ENCODE measurements around the gene PDE1A.
"Not testable (repeated sequence)": the region's sequence is repeated elsewhere in the genome, so short reads cannot be mapped to it uniquely, and the experiment has no call there.

PDE1A gene

GRCh38 chr2:182298456-182298855 is 128.4 kb downstream of the PDE1A start:
- Histone ChIP-seq H3K36me3 (no peaks in the 10 kb centered on the region), H4K20me1 (no peaks in the 10 kb centered on the region), H3K4me2 (no peak overlapping the region), H3K4me3 (no peak overlapping the region), H3K9me3 (no peaks in the 10 kb centered on the region), H3K9ac (no peak overlapping the region), H3K27ac (no peak overlapping the region), H3K27me3 (no peaks in the 10 kb centered on the region), H3K4me1 (no peaks in the 10 kb centered on the region)
- no peak for TF ChIP-seq Cebpa-rat (IDR thresholded peaks at IDR 0.05)

- Histone ChIP-seq H3K4me3 (no peak overlapping the region), H3K9ac (no peak overlapping the region), H4K20me1 (no peaks in the 10 kb centered on the region), H3K4me1 (no peaks in the 10 kb centered on the region), H3K9me3 (no peaks in the 10 kb centered on the region), H3K36me3 (no peaks in the 10 kb centered on the region), H3K4me2 (no peak overlapping the region), H3K27me3 (no peaks in the 10 kb centered on the region), H3K27ac (no peak overlapping the region)
- no peak for TF ChIP-seq Cebpa-rat (IDR thresholded peaks at IDR 0.05)
These were observed 135.5 kb downstream of the PDE1A start for GRCh38 chr2:182291296-182291695.

DNA sequence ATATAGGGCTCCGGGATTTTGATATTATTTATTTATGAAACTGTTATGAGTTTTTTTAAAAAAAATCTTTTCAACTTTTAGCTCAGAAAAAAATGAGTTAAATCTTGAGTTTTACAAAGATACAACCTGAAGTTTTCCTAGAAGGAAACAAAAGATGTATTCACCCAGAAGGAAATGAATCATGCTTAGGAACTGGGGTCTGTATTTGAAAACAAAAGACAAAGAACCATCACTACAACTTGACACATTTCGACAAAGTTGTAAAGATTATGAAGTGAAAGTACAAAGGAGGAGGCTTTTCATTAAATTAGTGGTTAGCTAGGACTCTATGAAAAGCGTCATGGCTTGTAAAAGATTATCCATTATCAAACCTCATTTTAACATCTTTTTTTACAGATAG is 143.3 kb downstream of the PDE1A start:
- no peak for TF ChIP-seq Cebpa-rat (IDR thresholded peaks at IDR 0.05)
- no peaks in the 10 kb centered on the region for H3K27me3 ChIP-seq
- no peak overlapping the region for H3K4me2 ChIP-seq
- no peaks in the 10 kb centered on the region for H3K36me3 ChIP-seq
- H4K20me1 ChIP-seq, result no peaks in the 10 kb centered on the region
- H3K9me3 ChIP-seq, result no peaks in the 10 kb centered on the region
- no peak overlapping the region for H3K4me3 ChIP-seq
- no peak overlapping the region for H3K9ac ChIP-seq
- no peak overlapping the region for H3K27ac ChIP-seq
- no peaks in the 10 kb centered on the region for H3K4me1 ChIP-seq

DNA sequence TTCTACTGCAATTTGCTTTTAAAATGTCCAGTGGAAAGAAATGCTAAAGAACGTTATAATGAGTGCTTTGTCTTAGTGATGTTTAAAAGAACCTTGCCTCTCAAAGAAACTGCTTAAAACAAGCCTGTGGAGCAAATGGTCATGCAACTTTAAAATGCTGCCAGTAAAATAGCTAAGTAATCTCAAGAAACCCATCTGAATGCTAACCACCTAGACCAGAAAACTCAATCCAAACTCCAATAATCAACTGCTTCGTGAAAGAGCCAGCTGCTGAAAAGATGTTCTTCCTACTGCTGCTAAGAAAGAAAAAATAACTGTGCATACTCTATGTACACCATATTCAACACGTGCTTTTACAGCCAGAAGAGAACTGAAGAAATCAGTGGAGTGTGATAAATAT is 145.6 kb downstream of the PDE1A start:
- H3K27ac ChIP-seq, result no peak overlapping the region
- H3K4me1 ChIP-seq, result no peaks in the 10 kb centered on the region
- H3K4me3 ChIP-seq, result no peak overlapping the region
- peaks cover 19% of the 10 kb centered on the region for H3K9me3 ChIP-seq
- no peaks in the 10 kb centered on the region for H4K20me1 ChIP-seq
- H3K36me3 ChIP-seq, result no peaks in the 10 kb centered on the region
- H3K27me3 ChIP-seq, result no peaks in the 10 kb centered on the region
- no peak for TF ChIP-seq Cebpa-rat (IDR thresholded peaks at IDR 0.05)
- H3K4me2 ChIP-seq, result no peak overlapping the region
- H3K9ac ChIP-seq, result no peak overlapping the region

- H4K20me1 ChIP-seq, result no peaks in the 10 kb centered on the region
- no peak overlapping the region for H3K4me2 ChIP-seq
These were observed 146.7 kb downstream of the PDE1A start for GRCh38 chr2:182280118-182280517.

GRCh38 chr2:182276662-182277061 is 150.2 kb downstream of the PDE1A start:
- H3K4me2 ChIP-seq, H3K4me3 ChIP-seq, H3K27ac ChIP-seq, H3K36me3 ChIP-seq, H3K9ac ChIP-seq, H4K20me1 ChIP-seq, H3K4me1 ChIP-seq, H3K27me3 ChIP-seq: not testable (repeated sequence)
- H3K9me3 ChIP-seq, result peaks cover 31% of the 10 kb centered on the region

More at GRCh38 chr2:182280118-182280517, 146.7 kb downstream of the PDE1A start:
- Histone ChIP-seq H3K9ac (no peak overlapping the region), H3K36me3 (no peaks in the 10 kb centered on the region), H3K4me3 (no peak overlapping the region), H3K27me3 (no peaks in the 10 kb centered on the region), H3K4me1 (no peaks in the 10 kb centered on the region), H3K9me3 (peaks cover 28% of the 10 kb centered on the region), H3K27ac (no peak overlapping the region)
- TF ChIP-seq Cebpa-rat (IDR thresholded peaks at IDR 0.05), result no peak

DNA sequence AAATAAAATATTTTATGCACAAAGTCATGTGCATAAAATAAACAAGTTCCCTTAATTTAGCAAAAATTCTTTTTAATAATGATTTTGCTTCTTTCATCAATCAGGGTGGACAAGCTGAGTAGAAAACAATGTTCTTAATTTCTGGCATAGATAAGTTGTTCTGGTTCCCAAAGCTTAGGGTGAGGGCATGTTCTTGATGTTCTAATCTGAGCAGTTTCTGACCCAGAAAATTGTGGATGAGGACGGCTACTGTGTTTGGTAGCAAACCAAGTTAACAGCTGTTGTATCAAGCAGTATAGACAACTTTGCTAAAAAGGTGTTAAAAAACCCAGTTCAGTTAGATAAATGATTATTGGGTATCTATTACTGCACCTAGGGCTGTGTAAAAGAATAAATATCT is 158.9 kb downstream of the PDE1A start:
- H3K9me3 ChIP-seq, result no peaks in the 10 kb centered on the region
- TF ChIP-seq Cebpa-rat (IDR thresholded peaks at IDR 0.05), result no peak
- no peak overlapping the region for H3K4me3 ChIP-seq
- H4K20me1 ChIP-seq, result no peaks in the 10 kb centered on the region
- no peak overlapping the region for H3K27ac ChIP-seq
- H3K4me1 ChIP-seq, result no peaks in the 10 kb centered on the region
- no peaks in the 10 kb centered on the region for H3K27me3 ChIP-seq
- H3K9ac ChIP-seq, result no peak overlapping the region
- no peak overlapping the region for H3K4me2 ChIP-seq
- no peaks in the 10 kb centered on the region for H3K36me3 ChIP-seq

DNA sequence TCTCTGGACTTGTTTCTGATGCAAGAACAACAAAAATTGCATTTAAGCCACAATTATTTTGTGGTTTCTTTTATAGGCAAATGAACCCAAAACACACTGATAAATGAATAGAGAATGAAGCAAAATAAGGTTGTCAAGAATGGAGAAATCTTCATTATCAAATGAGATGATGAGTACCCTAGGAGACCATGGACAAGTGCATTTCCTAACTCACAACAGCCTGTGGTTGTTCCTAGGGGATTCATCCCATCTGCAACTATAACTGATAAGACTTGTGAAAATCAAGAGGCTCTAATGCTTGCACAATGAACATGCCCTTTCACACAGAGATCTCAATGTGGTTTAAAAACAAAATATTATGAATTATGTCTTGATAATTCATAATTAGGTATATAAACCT is 159.9 kb downstream of the PDE1A start:
- no peaks in the 10 kb centered on the region for H3K4me1 ChIP-seq
- no peak for TF ChIP-seq Cebpa-rat (IDR thresholded peaks at IDR 0.05)

GRCh38 chr2:182265718-182266117 is 161.1 kb downstream of the PDE1A start:
- no peaks in the 10 kb centered on the region for H3K36me3 ChIP-seq
- H3K27ac ChIP-seq, result no peak overlapping the region
- H3K9ac ChIP-seq, result no peak overlapping the region
- H3K4me3 ChIP-seq, result no peak overlapping the region
- H4K20me1 ChIP-seq, result no peaks in the 10 kb centered on the region
- H3K4me2 ChIP-seq, result no peak overlapping the region
- no peak for TF ChIP-seq Cebpa-rat (IDR thresholded peaks at IDR 0.05)
- H3K9me3 ChIP-seq, result no peaks in the 10 kb centered on the region
- H3K4me1 ChIP-seq, result no peaks in the 10 kb centered on the region
- H3K27me3 ChIP-seq, result no peaks in the 10 kb centered on the region

More for the DNA sequence above, 159.9 kb downstream of the PDE1A start:
- Histone ChIP-seq H3K9ac (no peak overlapping the region), H4K20me1 (no peaks in the 10 kb centered on the region), H3K36me3 (no peaks in the 10 kb centered on the region), H3K4me3 (no peak overlapping the region), H3K4me2 (no peak overlapping the region), H3K27me3 (no peaks in the 10 kb centered on the region), H3K27ac (no peak overlapping the region), H3K9me3 (no peaks in the 10 kb centered on the region)

DNA sequence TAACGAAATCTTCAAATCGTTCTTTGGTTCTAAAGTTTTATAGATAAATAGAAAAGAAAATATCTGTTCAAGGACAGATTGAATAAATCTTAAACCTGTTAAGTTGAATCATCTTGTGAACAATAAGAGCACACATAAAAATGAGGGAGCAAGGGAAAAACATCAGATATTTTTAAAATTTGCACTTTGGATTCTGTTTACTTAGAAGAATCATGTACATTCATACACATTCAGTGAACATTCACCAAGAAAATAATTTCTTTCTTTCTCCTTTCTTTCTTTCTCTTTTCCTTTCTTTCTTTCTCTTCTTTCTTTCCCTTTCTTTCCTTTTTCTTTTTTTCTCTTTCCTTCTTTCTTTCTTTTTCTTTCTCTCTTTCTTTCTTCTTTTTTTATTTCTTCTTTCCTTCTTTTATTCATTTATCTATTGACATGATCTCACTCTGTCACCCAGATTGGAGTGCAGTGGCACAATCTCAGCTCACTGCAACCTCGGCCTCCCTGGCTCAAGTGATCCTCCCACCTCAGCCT is 164.9 kb downstream of the PDE1A start:
- H3K36me3 ChIP-seq, result no peaks in the 10 kb centered on the region
- no peak overlapping the region for H3K4me3 ChIP-seq
- no peak overlapping the region for H3K9ac ChIP-seq
- no peaks in the 10 kb centered on the region for H3K27me3 ChIP-seq
- no peak overlapping the region for H3K4me2 ChIP-seq
- no peaks in the 10 kb centered on the region for H3K4me1 ChIP-seq
- no peaks in the 10 kb centered on the region for H4K20me1 ChIP-seq
- no peaks in the 10 kb centered on the region for H3K9me3 ChIP-seq
- no peak for TF ChIP-seq Cebpa-rat (IDR thresholded peaks at IDR 0.05)
- no peak overlapping the region for H3K27ac ChIP-seq

DNA sequence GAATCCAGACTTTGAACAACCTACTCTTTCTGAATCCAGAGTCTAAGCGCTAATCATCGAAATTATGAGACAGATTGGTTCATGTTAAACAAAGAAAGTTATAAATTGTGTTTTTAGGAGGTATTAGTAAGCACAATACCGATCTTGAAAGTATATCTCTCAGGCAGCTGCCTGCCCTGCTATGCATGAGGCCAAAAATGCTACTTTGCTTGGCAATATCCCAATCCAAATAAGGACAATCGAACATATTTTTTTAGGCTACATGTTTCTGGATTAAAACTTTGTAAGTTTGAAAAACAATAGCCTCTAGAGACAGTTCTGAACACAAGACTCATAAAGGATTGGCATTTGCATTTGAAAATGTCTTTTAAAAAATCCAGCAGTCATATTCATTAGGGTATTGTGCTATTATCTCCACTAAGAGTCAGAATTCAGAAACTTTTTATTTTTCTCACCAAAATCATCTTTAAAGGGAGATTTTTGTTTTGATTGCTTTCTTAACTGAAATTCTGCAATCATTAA is 167.1 kb downstream of the PDE1A start:
- no peaks in the 10 kb centered on the region for H3K9me3 ChIP-seq
- H3K36me3 ChIP-seq, result no peaks in the 10 kb centered on the region
- no peak overlapping the region for H3K9ac ChIP-seq
- H3K4me1 ChIP-seq, result no peaks in the 10 kb centered on the region
- H3K27me3 ChIP-seq, result no peaks in the 10 kb centered on the region
- no peak overlapping the region for H3K27ac ChIP-seq
- TF ChIP-seq Cebpa-rat (IDR thresholded peaks at IDR 0.05), result no peak
- H3K4me3 ChIP-seq, result no peak overlapping the region
- H4K20me1 ChIP-seq, result no peaks in the 10 kb centered on the region
- H3K4me2 ChIP-seq, result no peak overlapping the region

All from BLaER1 (cell line).